H1 (cell line): Measurements from ENCODE around the gene PPCDC. TPM values are rescaled to one million over a fixed set of nuclear protein-coding genes. Genes with fewer than 3 reads are reported as not detected.
"Not testable (repeated sequence)": the region's sequence is repeated elsewhere in the genome, so short reads cannot be mapped to it uniquely, and the experiment has no call there.

ENCODE experiments used
- CTCF ChIA-PET: fragments of 300-600 bp; sonication (Branson Sonifier 250); formaldehyde crosslinking; loops from one replicate; lab custom pipeline; 2021; ENCODE audit not compliant: partially characterized antibody; lab: Charles Lee
- POLR2A ChIA-PET: fragments of 300-600 bp; sonication (Branson Sonifier 250); formaldehyde crosslinking; loops from one replicate; lab custom pipeline; 2021; ENCODE audit warnings: inconsistent platforms; ENCODE audit not compliant: partially characterized antibody; lab: Charles Lee
- DNase-seq, 2 experiments: peaks; one replicate each; pipeline versions ENCODE4 v3.0.0 to v3.0.0-alpha.2; 2010 to 2022; ENCODE audit warnings: low spot score in 2 of 2, low read depth in 1 of 2, mixed read lengths in 1 of 2
- FAIRE-seq: peaks from 2 replicates; lab custom pipeline; 2011; peaks lifted over from hg19 to GRCh38; lab: Jason Lieb, UNC
- H2AFZ ChIP-seq: 2 replicates; pipeline ENCODE4 v1.8.1; 2012; ENCODE audit warnings: low read length, inconsistent platforms
- H2AK5ac ChIP-seq: 2 replicates; pipeline ENCODE4 v1.6.1; 2013; ENCODE audit warnings: low read depth, low read length
- H2BK120ac ChIP-seq: replicated peaks from 2 replicates; pipeline ENCODE3; 2013; ENCODE audit warnings: low read depth, low read length, inconsistent platforms
- H2BK12ac ChIP-seq: 2 replicates; pipeline ENCODE4 v1.6.1; 2013; ENCODE audit warnings: low read depth, low read length
- H2BK15ac ChIP-seq: 2 replicates; pipeline ENCODE4 v1.6.1; 2013; ENCODE audit warnings: low read length
- H2BK20ac ChIP-seq: 2 replicates; pipeline ENCODE4 v1.6.1; 2013; ENCODE audit warnings: low read length
- H2BK5ac ChIP-seq: 2 replicates; pipeline ENCODE4 v1.6.1; 2013; ENCODE audit warnings: low read depth, low read length
- H3K14ac ChIP-seq: 2 replicates; pipeline ENCODE4 v1.6.1; 2013; ENCODE audit warnings: inconsistent platforms; ENCODE audit not compliant: insufficient read length
- H3K18ac ChIP-seq: 2 replicates; pipeline ENCODE4 v1.6.1; 2013; ENCODE audit warnings: low read length; ENCODE audit errors: extremely low read depth
- H3K23ac ChIP-seq: 2 replicates; pipeline ENCODE4 v1.6.1; 2013; ENCODE audit warnings: inconsistent platforms; ENCODE audit not compliant: insufficient read length
- H3K23me2 ChIP-seq: 2 replicates; pipeline ENCODE4 v1.6.1; 2013; ENCODE audit warnings: low read depth, low read length
- H3K27ac ChIP-seq: 2 replicates; pipeline ENCODE4 v1.6.1; 2011; ENCODE audit warnings: low read depth, low read length, inconsistent platforms
- H3K27me3 ChIP-seq, 4 experiments: replicated peaks in 1 of 4; 1 replicate in 1 of 4; 2 replicates in 3 of 4; pipeline versions ENCODE4 v1.6.1 to v1.8.1; 2011 to 2013; ENCODE audit warnings: low read length in 3 of 4, mild to moderate bottlenecking in 3 of 4, inconsistent platforms in 2 of 4, mixed read lengths in 2 of 4, moderate library complexity in 1 of 4; ENCODE audit not compliant: control insufficient read depth in 3 of 4, insufficient read depth in 3 of 4; ENCODE audit errors: extremely low read depth in 1 of 4
- H3K36me3 ChIP-seq, 4 experiments: 2 replicates each; pipeline versions ENCODE4 v1.6.1 to v1.8.1; 2011 to 2013; ENCODE audit warnings: mild to moderate bottlenecking in 4 of 4, low read length in 3 of 4, moderate library complexity in 2 of 4, control low read depth in 1 of 4, inconsistent platforms in 1 of 4; ENCODE audit not compliant: insufficient read depth in 4 of 4, control insufficient read depth in 2 of 4
- H3K4ac ChIP-seq: replicated peaks from 2 replicates; pipeline ENCODE3; 2013; ENCODE audit warnings: low read length, low read depth, mixed read lengths, inconsistent platforms; ENCODE audit not compliant: insufficient read length
- H3K4me1 ChIP-seq, 4 experiments: replicated peaks in 1 of 4; 1 replicate in 1 of 4; 2 replicates in 3 of 4; pipeline versions ENCODE4 v1.6.1 to v1.8.1; 2011 to 2013; ENCODE audit warnings: low read length in 3 of 4, inconsistent platforms in 2 of 4, mixed read lengths in 1 of 4; ENCODE audit not compliant: insufficient read depth in 4 of 4, control insufficient read depth in 3 of 4
- H3K4me2 ChIP-seq, 2 experiments: 2 replicates each; pipeline versions ENCODE4 v1.6.1 to v1.8.1; 2011 to 2013; ENCODE audit warnings: low read depth in 2 of 2, low read length in 2 of 2, control low read depth in 1 of 2, inconsistent platforms in 1 of 2, mild to moderate bottlenecking in 1 of 2; ENCODE audit not compliant: insufficient read depth in 1 of 2
- H3K4me3 ChIP-seq, 4 experiments: fragments of 200-600, 300-600 bp in 1 of 4; sonication (generic), shearing (Covaris generic), sonication (Bioruptor Twin) in 1 of 4; 2 replicates each; pipeline versions ENCODE4 v1.5.1 to v1.8.1; 2011 to 2016; ENCODE audit warnings: low read length in 4 of 4, low read depth in 3 of 4, control low read depth in 2 of 4, inconsistent platforms in 2 of 4, mild to moderate bottlenecking in 2 of 4, mixed read lengths in 1 of 4, moderate library complexity in 1 of 4; ENCODE audit not compliant: insufficient read depth in 2 of 4; ENCODE audit errors: extremely low read depth in 1 of 4
- H3K56ac ChIP-seq: replicated peaks from 2 replicates; pipeline ENCODE3; 2013; ENCODE audit warnings: low read depth, mild to moderate bottlenecking, mixed read lengths, low read length, inconsistent platforms; ENCODE audit not compliant: insufficient read length
- H3K79me1 ChIP-seq: 2 replicates; pipeline ENCODE4 v1.6.1; 2013; ENCODE audit warnings: low read depth, low read length, control low read depth
- H3K79me2 ChIP-seq, 2 experiments: 2 replicates each; pipeline versions ENCODE4 v1.6.1 to v1.8.1; 2012 to 2013; ENCODE audit warnings: low read length in 2 of 2, mild to moderate bottlenecking in 2 of 2, inconsistent platforms in 1 of 2; ENCODE audit not compliant: insufficient read depth in 2 of 2, control insufficient read depth in 1 of 2
- H3K9ac ChIP-seq, 4 experiments: replicated peaks in 1 of 4; 1 replicate in 1 of 4; 2 replicates in 3 of 4; pipeline versions ENCODE4 v1.6.1 to v1.8.1; 2011 to 2013; ENCODE audit warnings: low read depth in 3 of 4, low read length in 3 of 4, control low read depth in 2 of 4, mild to moderate bottlenecking in 2 of 4, moderate library complexity in 2 of 4, inconsistent platforms in 1 of 4; ENCODE audit errors: extremely low read depth in 1 of 4
- H3K9me3 ChIP-seq, 2 experiments: 2 replicates each; pipeline versions ENCODE4 v1.6.1 to v1.8.1; 2012 to 2013; ENCODE audit warnings: mild to moderate bottlenecking in 2 of 2, moderate library complexity in 2 of 2, control low read depth in 1 of 2, inconsistent platforms in 1 of 2, low read depth in 1 of 2, low read length in 1 of 2, mixed read lengths in 1 of 2; ENCODE audit not compliant: insufficient read depth in 2 of 2
- H4K20me1 ChIP-seq, 2 experiments: replicated peaks in 1 of 2; 2 replicates each; pipeline versions ENCODE3 to v1.8.1; 2011 to 2013; ENCODE audit warnings: inconsistent platforms in 2 of 2, low read length in 2 of 2, mild to moderate bottlenecking in 1 of 2; ENCODE audit not compliant: insufficient read depth in 2 of 2, control insufficient read depth in 1 of 2
- H4K5ac ChIP-seq: 2 replicates; pipeline ENCODE4 v1.6.1; 2013; ENCODE audit warnings: low read length, low read depth, mixed read lengths, inconsistent platforms; ENCODE audit not compliant: insufficient read length
- H4K8ac ChIP-seq: 2 replicates; pipeline ENCODE4 v1.8.0; 2013; ENCODE audit warnings: mild to moderate bottlenecking, moderate library complexity, low read length, inconsistent platforms; ENCODE audit not compliant: insufficient read depth; ENCODE audit errors: extremely low read depth
- H4K91ac ChIP-seq: replicated peaks from 2 replicates; pipeline ENCODE3; 2013; ENCODE audit warnings: low read length, mixed read lengths, inconsistent platforms; ENCODE audit not compliant: insufficient read length
- WGBS, 2 experiments: shearing (Covaris generic) in 1 of 2; methylation state at CpG; one replicate each; pipeline versions ENCODE4 v1.1.6 to v1.1.7; 2013 to 2015; ENCODE audit warnings: low lambda C conversion rate in 2 of 2, mixed read lengths in 2 of 2, inconsistent platforms in 1 of 2, low coverage in 1 of 2, missing lambda C conversion rate in 1 of 2; ENCODE audit not compliant: insufficient replicate concordance in 2 of 2, insufficient coverage in 1 of 2, insufficient read length in 1 of 2; ENCODE audit errors: extremely low coverage in 1 of 2, missing lambda C conversion rate in 1 of 2; 5-methylcytosine and 5-hydroxymethylcytosine counted together
- polyA plus RNA-seq, 7 experiments: library from polyadenylated mRNA; depleted of rRNA in 3 of 7; stranded (reverse) in 5 of 7; unstranded in 2 of 7; fragments of >200 nt in 5 of 7; fragments of 200-250 nt in 2 of 7; gene quantifications; 1 replicate in 5 of 7; 2 replicates in 1 of 7; 4 replicates in 1 of 7; pipeline versions ENCODE4 v1.2.1 to v1.2.3, GENCODE V29; 2011 to 2013; ENCODE audit warnings: missing spikeins in 2 of 7, mixed read lengths in 2 of 7
- total RNA-seq: library from RNA; stranded (reverse); fragmentation: NEBNext Ultra II Directional; extraction: Animal tissue kit (Norgen Biotek cat#: 25700); gene quantifications from 2 replicates; pipeline ENCODE4 v1.2.1, GENCODE V29; 2021

PPCDC gene
- total and polyA plus RNA-seq, 2 of the 8 experiments (the other 6 are each of a cell fraction or from before 2014, with no cell fraction given) = 11.3 to 29.7 TPM

DNA sequence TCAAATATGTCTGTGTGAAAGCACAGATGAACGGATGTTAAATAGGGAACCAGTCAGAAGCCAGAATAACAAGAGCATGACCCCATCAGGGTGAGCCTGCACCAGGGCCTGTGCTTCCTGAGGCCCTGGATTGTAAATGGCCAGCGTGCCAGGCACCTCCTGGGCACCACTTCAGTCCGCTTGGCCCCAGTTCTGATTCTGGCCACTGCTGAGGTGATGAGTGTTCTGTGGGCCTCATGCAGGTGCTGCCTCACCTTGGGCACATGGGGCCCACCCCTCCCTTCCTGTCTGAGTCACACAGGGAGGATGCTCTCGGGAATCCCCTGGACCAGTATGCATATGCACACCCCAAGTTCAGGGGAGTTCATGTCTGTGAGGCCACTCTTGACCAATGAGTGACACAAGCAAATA lies 54.2 kb downstream of the PPCDC start:
- H4K20me1 ChIP-seq, H3K4me3 ChIP-seq, H3K9ac ChIP-seq, H2AFZ ChIP-seq, H3K23ac ChIP-seq, H3K4ac ChIP-seq, H3K18ac ChIP-seq, H3K79me2 ChIP-seq, H2BK5ac ChIP-seq, H2BK20ac ChIP-seq, CTCF ChIA-PET, H2BK120ac ChIP-seq, H3K79me1 ChIP-seq, H4K8ac ChIP-seq, H3K36me3 ChIP-seq, FAIRE-seq, H4K91ac ChIP-seq, H2BK12ac ChIP-seq, H3K14ac ChIP-seq, H3K56ac ChIP-seq, H3K27ac ChIP-seq, H2BK15ac ChIP-seq, H3K4me2 ChIP-seq, H3K27me3 ChIP-seq, H4K5ac ChIP-seq, POLR2A ChIA-PET, H3K23me2 ChIP-seq, H3K4me1 ChIP-seq, H3K9me3 ChIP-seq, DNase-seq, H2AK5ac ChIP-seq: not testable (repeated sequence)
- 86% methylated on average over 4 of the region's 4 CpGs; no CpG with 5 or more reads in 1 of the 2 experiments for WGBS, 2 experiments
